ENCODE results near the gene FAM131A. TPM values are rescaled to one million over a fixed set of nuclear protein-coding genes. Genes with fewer than 3 reads are reported as not detected.

The FAM131A gene
- total RNA-seq, 1 donor from 2014 or later = 22.7 TPM

GRCh38 chr3:184323696-184324095 is 13.7 kb upstream of the FAM131A start:
- no peak for DNase-seq (ENCODE audit: low read depth)
- no peak for TF ChIP-seq CTCF (conservative IDR thresholded peaks at IDR 0.05; ENCODE audit: low read depth, low read length)
- H3K4me3 ChIP-seq (ENCODE audit: low read depth, low read length) = no peak overlapping the region

GRCh38 chr3:184325269-184325668 is 12.1 kb upstream of the FAM131A start:
- no peak for TF ChIP-seq CTCF (conservative IDR thresholded peaks at IDR 0.05; ENCODE audit: low read depth, low read length)
- no peak overlapping the region for H3K4me3 ChIP-seq (ENCODE audit: low read depth, low read length)

GRCh38 chr3:184325715-184326369 is 11.6 kb upstream of the FAM131A start:
- no peak overlapping the region for H3K4me3 ChIP-seq (ENCODE audit: low read depth, low read length)
- no peak for DNase-seq (ENCODE audit: low read depth)
- TF ChIP-seq CTCF (conservative IDR thresholded peaks at IDR 0.05; ENCODE audit: low read depth, low read length) = no peak

More at GRCh38 chr3:184325269-184325668, 12.1 kb upstream of the FAM131A start:
- DNase-seq (ENCODE audit: low read depth) = no peak

GRCh38 chr3:184327171-184327570 is 10.2 kb upstream of the FAM131A start:
- no peak for TF ChIP-seq CTCF (conservative IDR thresholded peaks at IDR 0.05; ENCODE audit: low read depth, low read length)
- H3K4me3 ChIP-seq (ENCODE audit: low read depth, low read length) = no peak overlapping the region
- no peak for DNase-seq (ENCODE audit: low read depth)

- no peak for TF ChIP-seq CTCF (conservative IDR thresholded peaks at IDR 0.05; ENCODE audit: low read depth, low read length)
- H3K4me3 ChIP-seq (ENCODE audit: low read depth, low read length) = no peak overlapping the region
- no peak for DNase-seq (ENCODE audit: low read depth)
These were observed 8.9 kb upstream of the FAM131A start for GRCh38 chr3:184328516-184328915.

- H3K4me3 ChIP-seq (ENCODE audit: low read depth, low read length) = no peak overlapping the region
- no peak for TF ChIP-seq CTCF (conservative IDR thresholded peaks at IDR 0.05; ENCODE audit: low read depth, low read length)
- peak; percentile 74 for DNase-seq (ENCODE audit: low read depth)
These were observed 4.9 kb upstream of the FAM131A start for GRCh38 chr3:184332370-184333090.

All from epithelial cell of proximal tubule (primary cell).